CD14-positive monocyte (primary cell): ENCODE results near the gene KCNJ6. TPM values are rescaled to one million over a fixed set of nuclear protein-coding genes. Genes with fewer than 3 reads are reported as not detected.

ENCODE experiments used
- DNase-seq, 3 donors: peaks; one replicate each; pipeline ENCODE4 v3.0.0-alpha.2; 2011 to 2022
- H2AFZ ChIP-seq: 2 replicates; pipeline ENCODE4 v1.6.0; 2012; ENCODE audit warnings: mild to moderate bottlenecking, low read depth, low read length, inconsistent platforms; ENCODE audit not compliant: insufficient read depth, poor library complexity, severe bottlenecking
- H3K27ac ChIP-seq, 2 donors: 1 replicate in 1 of 2; 2 replicates in 1 of 2; pipeline ENCODE4 v1.5.1; 2012 to 2013; ENCODE audit warnings: low read length in 2 of 2, control low read depth in 1 of 2, inconsistent platforms in 1 of 2, low read depth in 1 of 2, mild to moderate bottlenecking in 1 of 2
- H3K27me3 ChIP-seq, 2 donors: one replicate each; pipeline versions ENCODE4 v1.6.0 to v1.6.1; 2011 to 2013; ENCODE audit warnings: low read length in 2 of 2; ENCODE audit not compliant: control insufficient read depth in 2 of 2, insufficient read depth in 2 of 2
- H3K36me3 ChIP-seq, 2 donors: replicated peaks in 1 of 2; 1 replicate in 1 of 2; 2 replicates in 1 of 2; pipeline versions ENCODE4 v1.5.1 to v1.6.1; 2012 to 2013; ENCODE audit warnings: low read length in 2 of 2, control low read depth in 1 of 2, inconsistent platforms in 1 of 2, mild to moderate bottlenecking in 1 of 2; ENCODE audit not compliant: insufficient read depth in 2 of 2, control insufficient read depth in 1 of 2
- H3K4me1 ChIP-seq, 2 donors: 1 replicate in 1 of 2; 2 replicates in 1 of 2; pipeline versions ENCODE4 v1.5.1 to v1.6.1; 2012 to 2013; ENCODE audit warnings: low read length in 2 of 2, control low read depth in 1 of 2, inconsistent platforms in 1 of 2, mild to moderate bottlenecking in 1 of 2, moderate library complexity in 1 of 2; ENCODE audit not compliant: insufficient read depth in 2 of 2, control insufficient read depth in 1 of 2
- H3K4me2 ChIP-seq: replicated peaks from 2 replicates; pipeline ENCODE3; 2012; ENCODE audit warnings: low read length, moderate library complexity, mild to moderate bottlenecking; ENCODE audit not compliant: poor library complexity, severe bottlenecking; ENCODE audit errors: extremely low read depth
- H3K4me3 ChIP-seq, 3 experiments: fragments of 200-600 bp in 1 of 3; sonication (generic) in 1 of 3; replicated peaks in 1 of 3; 1 replicate in 2 of 3; 2 replicates in 1 of 3; pipeline ENCODE4 v1.5.1; 2011 to 2013; ENCODE audit warnings: low read length in 3 of 3, mild to moderate bottlenecking in 3 of 3, control low read depth in 2 of 3, low read depth in 2 of 3, inconsistent platforms in 1 of 3, moderate library complexity in 1 of 3
- H3K79me2 ChIP-seq: 2 replicates; pipeline ENCODE4 v1.6.0; 2012; ENCODE audit warnings: mild to moderate bottlenecking, control low read depth, inconsistent platforms, low read length, moderate library complexity; ENCODE audit not compliant: insufficient read depth
- H3K9ac ChIP-seq: 2 replicates; pipeline ENCODE4 v1.6.0; 2017; ENCODE audit warnings: low read length, mild to moderate bottlenecking; ENCODE audit not compliant: insufficient read depth, poor library complexity, severe bottlenecking
- H3K9me3 ChIP-seq, 2 donors: replicated peaks in 1 of 2; 1 replicate in 1 of 2; 2 replicates in 1 of 2; pipeline versions ENCODE4 v1.5.1 to v1.6.1; 2012 to 2013; ENCODE audit warnings: low read length in 2 of 2, control low read depth in 1 of 2; ENCODE audit not compliant: control insufficient read depth in 1 of 2, insufficient read depth in 1 of 2
- H4K20me1 ChIP-seq: 2 replicates; pipeline ENCODE4 v1.6.0; 2012; ENCODE audit warnings: mild to moderate bottlenecking, low read length, control low read depth, moderate library complexity; ENCODE audit not compliant: insufficient read depth
- H3K27ac Mint-ChIP-seq, 7 donors: one replicate each; pipeline ENCODE4 v1.8.0; 2020; ENCODE audit warnings: mild to moderate bottlenecking in 7 of 7, mixed read lengths in 7 of 7, moderate library complexity in 6 of 7, inconsistent platforms in 2 of 7
- H3K27me3 Mint-ChIP-seq, 3 donors: one replicate each; pipeline ENCODE4 v1.8.0; 2021 to 2022; ENCODE audit warnings: low read depth in 3 of 3, mild to moderate bottlenecking in 3 of 3, mixed read lengths in 3 of 3, moderate library complexity in 3 of 3, inconsistent platforms in 1 of 3
- H3K36me3 Mint-ChIP-seq, 2 donors: one replicate each; pipeline ENCODE4 v1.8.0; 2020; ENCODE audit warnings: mixed read lengths in 2 of 2, inconsistent platforms in 1 of 2, mild to moderate bottlenecking in 1 of 2
- H3K4me1 Mint-ChIP-seq: one replicate; pipeline ENCODE4 v1.8.0; 2020; ENCODE audit warnings: mild to moderate bottlenecking, mixed read lengths
- H3K4me3 Mint-ChIP-seq, 2 donors: one replicate each; pipeline ENCODE4 v1.8.0; 2020; ENCODE audit warnings: mild to moderate bottlenecking in 2 of 2, mixed read lengths in 2 of 2, moderate library complexity in 1 of 2
- H3K9me3 Mint-ChIP-seq, 7 donors: one replicate each; pipeline ENCODE4 v1.8.0; 2020 to 2022; ENCODE audit warnings: mixed read lengths in 7 of 7, mild to moderate bottlenecking in 6 of 7, moderate library complexity in 6 of 7, inconsistent platforms in 2 of 7
- WGBS: methylation state at CpG from one replicate; pipeline ENCODE4 v1.1.5; 2013; ENCODE audit warnings: missing lambda C conversion rate; ENCODE audit not compliant: insufficient coverage; 5-methylcytosine and 5-hydroxymethylcytosine counted together
- intact Hi-C, 2 donors: fragments of 100-400 bp; cut with micrococcal nuclease; formaldehyde crosslinking; loops; one replicate each; pipeline versions ENCODE4 v1.15.0 to v1.15.1; 2023
- polyA plus RNA-seq, 3 donors: library from polyadenylated mRNA; depleted of rRNA in 1 of 3; unstranded in 2 of 3; stranded (reverse) in 1 of 3; fragments of 300-500 nt in 2 of 3; fragments of >200 nt in 1 of 3; fragmentation: Illumina TruSeq in 2 of 3; gene quantifications; 1 replicate in 2 of 3; 2 replicates in 1 of 3; pipeline ENCODE4 v1.2.3, GENCODE V29; 2012 to 2021
- TF ChIP-seq, protein P1 (sequence below): fragments of 200-600 bp; IDR thresholded peaks from one replicate; pipeline ENCODE4 v1.8.0; 2022; ENCODE audit warnings: antibody characterized with exemption, mild to moderate bottlenecking

Gene KCNJ6
- polyA plus RNA-seq, 3 donors, result not detected

DNA sequence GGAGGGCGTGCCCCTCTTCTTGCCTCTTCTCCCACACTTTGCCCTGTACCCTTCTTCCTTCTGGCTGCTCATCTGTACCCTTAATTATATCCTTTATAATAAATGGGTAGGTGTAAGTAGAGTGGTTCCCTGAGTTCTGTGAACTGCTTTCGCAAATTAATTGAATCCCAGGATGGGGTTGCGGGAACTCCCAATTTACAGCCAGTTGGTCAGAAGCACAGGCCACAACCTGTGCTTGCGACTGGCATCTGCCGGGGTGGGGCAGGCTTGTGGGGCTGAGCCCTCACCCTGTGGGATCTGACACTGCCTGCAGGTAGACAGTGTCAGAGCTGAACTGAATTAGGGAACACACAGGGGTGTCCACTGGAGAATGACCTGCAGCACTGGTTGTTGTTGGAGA is 244.9 kb downstream of the KCNJ6 start:
- Histone ChIP-seq H3K27ac (no peak overlapping the region), H3K4me2 (no peak overlapping the region), H2AFZ (no peak overlapping the region), H3K9ac (no peak overlapping the region), H3K79me2 (no peaks in the 10 kb centered on the region), H3K4me1 (no peaks in the 10 kb centered on the region), H4K20me1 (no peaks in the 10 kb centered on the region), H3K27me3 (peaks cover 0 to 11% of the 10 kb centered on the region in 2 donors), H3K4me3 (no peak overlapping the region), H3K36me3 (no peaks in the 10 kb centered on the region), H3K9me3 (no peaks in the 10 kb centered on the region)
- DNase-seq, result no peak
- 98% methylated on average over 4 of the region's 5 CpGs for WGBS
- Mint-ChIP-seq H3K27me3 (peaks cover 6 to 17% (median 17%) of the 10 kb centered on the region in 3 donors), H3K9me3 (peaks cover 0 to 7% (median 0%) of the 10 kb centered on the region in 7 donors), H3K36me3 (no peaks in the 10 kb centered on the region), H3K27ac (no peak overlapping the region), H3K4me3 (no peak overlapping the region), H3K4me1 (no peaks in the 10 kb centered on the region)
- intact Hi-C loops, result no loop called here
- TF ChIP-seq, protein P1, sequence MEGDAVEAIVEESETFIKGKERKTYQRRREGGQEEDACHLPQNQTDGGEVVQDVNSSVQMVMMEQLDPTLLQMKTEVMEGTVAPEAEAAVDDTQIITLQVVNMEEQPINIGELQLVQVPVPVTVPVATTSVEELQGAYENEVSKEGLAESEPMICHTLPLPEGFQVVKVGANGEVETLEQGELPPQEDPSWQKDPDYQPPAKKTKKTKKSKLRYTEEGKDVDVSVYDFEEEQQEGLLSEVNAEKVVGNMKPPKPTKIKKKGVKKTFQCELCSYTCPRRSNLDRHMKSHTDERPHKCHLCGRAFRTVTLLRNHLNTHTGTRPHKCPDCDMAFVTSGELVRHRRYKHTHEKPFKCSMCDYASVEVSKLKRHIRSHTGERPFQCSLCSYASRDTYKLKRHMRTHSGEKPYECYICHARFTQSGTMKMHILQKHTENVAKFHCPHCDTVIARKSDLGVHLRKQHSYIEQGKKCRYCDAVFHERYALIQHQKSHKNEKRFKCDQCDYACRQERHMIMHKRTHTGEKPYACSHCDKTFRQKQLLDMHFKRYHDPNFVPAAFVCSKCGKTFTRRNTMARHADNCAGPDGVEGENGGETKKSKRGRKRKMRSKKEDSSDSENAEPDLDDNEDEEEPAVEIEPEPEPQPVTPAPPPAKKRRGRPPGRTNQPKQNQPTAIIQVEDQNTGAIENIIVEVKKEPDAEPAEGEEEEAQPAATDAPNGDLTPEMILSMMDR, result no peak

DNA sequence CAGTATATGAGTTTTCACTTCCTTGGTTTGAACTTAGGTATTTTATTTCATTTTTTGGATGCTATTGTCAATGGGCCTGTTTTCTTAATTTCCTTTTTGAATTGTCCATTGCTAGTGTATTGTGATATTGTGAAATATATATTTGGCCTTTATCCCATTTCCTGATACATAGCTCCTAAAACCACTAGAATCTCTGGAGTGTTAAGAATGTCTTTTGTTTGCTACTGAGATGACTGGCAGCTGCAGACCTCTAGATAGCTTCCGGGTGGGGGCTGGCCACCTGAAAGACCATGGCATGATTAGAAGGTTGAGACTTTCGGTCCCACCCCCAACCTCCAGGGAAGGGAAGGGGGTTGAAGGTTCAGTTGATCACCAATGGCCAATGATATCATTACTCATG is 245.4 kb downstream of the KCNJ6 start:
- H3K36me3 Mint-ChIP-seq, result no peaks in the 10 kb centered on the region
- intact Hi-C loops, result no loop called here
- TF ChIP-seq, protein P1, result no peak
- Histone ChIP-seq H3K4me3 (no peak overlapping the region), H3K4me2 (no peak overlapping the region), H2AFZ (no peak overlapping the region), H3K36me3 (no peaks in the 10 kb centered on the region), H4K20me1 (no peaks in the 10 kb centered on the region), H3K9me3 (no peaks in the 10 kb centered on the region), H3K9ac (no peak overlapping the region), H3K27me3 (peaks cover 0 to 11% of the 10 kb centered on the region in 2 donors), H3K79me2 (no peaks in the 10 kb centered on the region), H3K27ac (no peak overlapping the region), H3K4me1 (no peaks in the 10 kb centered on the region)
- no peak for DNase-seq
- peaks cover 0 to 8% (median under 1%) of the 10 kb centered on the region in 7 donors for H3K9me3 Mint-ChIP-seq
- H3K27me3 Mint-ChIP-seq, result peaks cover 6 to 15% (median 12%) of the 10 kb centered on the region in 3 donors
- no CpG with 5 or more reads among the region's 2 CpGs for WGBS
- H3K4me3 Mint-ChIP-seq, result no peak overlapping the region
- H3K27ac Mint-ChIP-seq, result no peak overlapping the region
- H3K4me1 Mint-ChIP-seq, result no peaks in the 10 kb centered on the region
